ENCODE measurements around the gene AIRE.

DNA sequence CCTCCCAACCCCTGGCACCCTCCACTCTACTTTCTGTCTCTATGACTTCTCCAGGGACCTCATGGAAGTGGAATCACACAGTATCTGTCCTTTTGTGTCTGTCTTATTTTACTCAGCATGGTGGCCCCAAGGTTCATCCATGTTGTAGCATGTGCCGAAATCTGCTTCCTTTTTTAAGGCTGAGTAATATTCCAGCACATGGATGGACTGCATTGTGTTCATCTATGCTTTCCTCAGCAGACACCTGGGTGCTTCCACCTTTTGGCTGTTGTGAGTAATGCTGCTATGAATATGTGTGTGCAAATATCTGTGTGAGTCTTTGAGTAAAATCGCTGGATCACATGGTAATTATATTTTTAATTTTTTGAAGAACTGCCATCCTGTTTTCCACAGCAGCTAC, 12.6 kb downstream of the AIRE start:
- TF ChIP-seq, protein P1, sequence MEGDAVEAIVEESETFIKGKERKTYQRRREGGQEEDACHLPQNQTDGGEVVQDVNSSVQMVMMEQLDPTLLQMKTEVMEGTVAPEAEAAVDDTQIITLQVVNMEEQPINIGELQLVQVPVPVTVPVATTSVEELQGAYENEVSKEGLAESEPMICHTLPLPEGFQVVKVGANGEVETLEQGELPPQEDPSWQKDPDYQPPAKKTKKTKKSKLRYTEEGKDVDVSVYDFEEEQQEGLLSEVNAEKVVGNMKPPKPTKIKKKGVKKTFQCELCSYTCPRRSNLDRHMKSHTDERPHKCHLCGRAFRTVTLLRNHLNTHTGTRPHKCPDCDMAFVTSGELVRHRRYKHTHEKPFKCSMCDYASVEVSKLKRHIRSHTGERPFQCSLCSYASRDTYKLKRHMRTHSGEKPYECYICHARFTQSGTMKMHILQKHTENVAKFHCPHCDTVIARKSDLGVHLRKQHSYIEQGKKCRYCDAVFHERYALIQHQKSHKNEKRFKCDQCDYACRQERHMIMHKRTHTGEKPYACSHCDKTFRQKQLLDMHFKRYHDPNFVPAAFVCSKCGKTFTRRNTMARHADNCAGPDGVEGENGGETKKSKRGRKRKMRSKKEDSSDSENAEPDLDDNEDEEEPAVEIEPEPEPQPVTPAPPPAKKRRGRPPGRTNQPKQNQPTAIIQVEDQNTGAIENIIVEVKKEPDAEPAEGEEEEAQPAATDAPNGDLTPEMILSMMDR (IDR thresholded peaks at IDR 0.05), result no peak
- TF ChIP-seq POLR2A (IDR thresholded peaks at IDR 0.05), result no peak

Measured in adrenal gland (tissue), 5 donors.